Activated effector memory CD4-positive, alpha-beta T cell treated with anti-CD3 and anti-CD28 coated beads, Interleukin-2, amount 50 U/mL, for 16 hours (primary cell): ENCODE data around the gene ZNF620.
"Not testable (repeated sequence)": the region's sequence is repeated elsewhere in the genome, so short reads cannot be mapped to it uniquely, and the experiment has no call there.

Experiments
- DNase-seq: peaks from one replicate; pipeline ENCODE4 v3.0.0-alpha.2; 2020

ZNF620 gene

GRCh38 chr3:40504636-40505430 is 1.0 kb upstream of the ZNF620 start:
- DNase-seq = no peak

- no peak for DNase-seq
Observed at GRCh38 chr3:40511031-40511718, 5.3 kb downstream of the ZNF620 start.

- DNase-seq = no peak
Observed at GRCh38 chr3:40516201-40516600, 10.4 kb downstream of the ZNF620 start.

- no peak for DNase-seq
Observed at GRCh38 chr3:40518067-40518466, 12.2 kb downstream of the ZNF620 start.

- no peak for DNase-seq
Observed at GRCh38 chr3:40518848-40519247, 13.0 kb downstream of the ZNF620 start.

- DNase-seq = no peak
Observed at GRCh38 chr3:40521254-40521653, 15.4 kb downstream of the ZNF620 start.

- no peak for DNase-seq
Observed at GRCh38 chr3:40523781-40524180, 17.9 kb downstream of the ZNF620 start.

GRCh38 chr3:40524222-40524567 is 18.4 kb downstream of the ZNF620 start:
- DNase-seq = no peak

GRCh38 chr3:40524568-40525285 is 18.9 kb downstream of the ZNF620 start, which contains the start of gene ZNF621:
Gene ZNF621 (plus strand): TSS chr3:40524960. CDS start chr3:40525841, 881 bp downstream.
- DNase-seq = peak; percentile 94

GRCh38 chr3:40528426-40528825 is 22.6 kb downstream of the ZNF620 start:
- DNase-seq = no peak

- no peak for DNase-seq
Observed at GRCh38 chr3:40532252-40532651, 26.4 kb downstream of the ZNF620 start.

- no peak for DNase-seq
Observed at GRCh38 chr3:40534283-40534682, 28.4 kb downstream of the ZNF620 start.

- DNase-seq = no peak
Observed at GRCh38 chr3:40546816-40547215, 41.0 kb downstream of the ZNF620 start.

GRCh38 chr3:40550167-40550566 is 44.3 kb downstream of the ZNF620 start:
- no peak for DNase-seq

- no peak for DNase-seq
Observed at GRCh38 chr3:40557575-40558161, 51.8 kb downstream of the ZNF620 start.

GRCh38 chr3:40562482-40562881 is 56.6 kb downstream of the ZNF620 start:
- DNase-seq = not testable (repeated sequence)

- DNase-seq = not testable (repeated sequence)
Observed at GRCh38 chr3:40565629-40566028, 59.8 kb downstream of the ZNF620 start.

- no peak for DNase-seq
Observed at GRCh38 chr3:40566694-40567093, 60.9 kb downstream of the ZNF620 start.
